A673 (cell line): Measurements from ENCODE around the gene FBXO34. TPM values are rescaled to one million over a fixed set of nuclear protein-coding genes. Genes with fewer than 3 reads are reported as not detected.
A peak's percentile ranks its signal among the peaks of the same experiment; 100 is the strongest.

Source experiments
- Bru-seq: library from RNA; stranded (reverse); fragments of 400-500 nt; gene quantifications from one replicate; lab custom pipeline; 2021; lab: Mats Ljungman, UMichigan
- BruChase-seq, 2 experiments: library from RNA; stranded (reverse); fragments of 400-500 nt; gene quantifications; one replicate each; lab custom pipeline; 2021; lab: Mats Ljungman, UMichigan
- BruUV-seq: library from RNA; stranded (reverse); fragments of 400-500 nt; replicated peaks from 2 replicates; lab custom pipeline; 2021; lab: Mats Ljungman, UMichigan
- CTCF ChIA-PET: fragments of 300-600 bp; sonication (Branson Sonifier 250); formaldehyde crosslinking; loops from one replicate; lab custom pipeline; 2022; ENCODE audit warnings: antibody characterized with exemption; lab: Charles Lee
- POLR2A ChIA-PET: fragments of 300-600 bp; sonication (Branson Sonifier 250); formaldehyde crosslinking; loops from one replicate; lab custom pipeline; 2022; ENCODE audit warnings: antibody characterized with exemption; ENCODE audit not compliant: low non-redundant PET; lab: Charles Lee
- DNase-seq: peaks from one replicate; pipeline ENCODE4 v3.0.0-alpha.2; 2015; ENCODE audit warnings: low spot score
- H3K27ac ChIP-seq: fragments of 200-600 bp; sonication (generic); 2 replicates; pipeline ENCODE4 v1.5.1; 2016; ENCODE audit warnings: mixed run types, low read depth, mild to moderate bottlenecking, mixed read lengths, antibody characterized with exemption, low read length; ENCODE audit not compliant: poor library complexity, severe bottlenecking
- H3K27me3 ChIP-seq: fragments of 200-600 bp; sonication (generic); replicated peaks from 2 replicates; pipeline ENCODE4 v1.6.1; 2017; ENCODE audit warnings: mixed run types, low read depth, mild to moderate bottlenecking, mixed read lengths, antibody characterized with exemption, low read length; ENCODE audit not compliant: insufficient read depth, poor library complexity
- H3K36me3 ChIP-seq: fragments of 200-600 bp; sonication (generic); 2 replicates; pipeline ENCODE4 v1.6.1; 2016; ENCODE audit warnings: mixed run types, mild to moderate bottlenecking, mixed read lengths, antibody characterized with exemption, low read length; ENCODE audit not compliant: insufficient read depth, poor library complexity, severe bottlenecking
- H3K4me1 ChIP-seq: fragments of 200-600 bp; sonication (generic); 2 replicates; pipeline ENCODE4 v1.6.1; 2017; ENCODE audit warnings: mixed run types, mild to moderate bottlenecking, mixed read lengths, antibody characterized with exemption, low read length; ENCODE audit not compliant: insufficient read depth, poor library complexity, severe bottlenecking
- H3K4me3 ChIP-seq: fragments of 200-600 bp; sonication (generic); 2 replicates; pipeline ENCODE4 v1.5.1; 2016; ENCODE audit warnings: low read depth, mixed run types, mild to moderate bottlenecking, mixed read lengths, low read length; ENCODE audit not compliant: poor library complexity, severe bottlenecking
- H3K9me3 ChIP-seq: fragments of 200-600 bp; sonication (generic); 2 replicates; pipeline ENCODE4 v1.6.1; 2016; ENCODE audit warnings: mixed run types, low read depth, mild to moderate bottlenecking, mixed read lengths, antibody characterized with exemption, low read length; ENCODE audit not compliant: poor library complexity, severe bottlenecking
- CTCF ChIP-seq: fragments of 300-800, 200-600 bp; sonication (generic); conservative IDR thresholded peaks from 2 replicates; pipeline ENCODE4 v1.5.1; 2017; ENCODE audit warnings: low read depth, mild to moderate bottlenecking, antibody characterized with exemption, low read length, moderate library complexity, mixed read lengths
- EZH2 ChIP-seq: fragments of 200-600 bp; sonication (generic); IDR thresholded peaks from 2 replicates; pipeline ENCODE4 v1.6.1; 2017; ENCODE audit warnings: borderline replicate concordance, low read depth, mild to moderate bottlenecking, mixed read lengths, antibody characterized with exemption, low read length; ENCODE audit not compliant: poor library complexity, severe bottlenecking
- intact Hi-C: fragments of 100-400 bp; cut with micrococcal nuclease; formaldehyde crosslinking; loops from one replicate; pipeline ENCODE4 v1.10.0; 2022; ENCODE audit not compliant: unreplicated experiment
- long read RNA-seq: library from polyadenylated mRNA; stranded (forward); transcript quantifications from one replicate; pipeline ENCODE4 v2.0.0, GENCODE V29; 2022
- total RNA-seq: library from RNA; stranded (reverse); gene quantifications from 2 replicates; pipeline ENCODE4 v1.2.3, GENCODE V29; 2021

The FBXO34 gene
- total RNA-seq (20.9 and 21.4 TPM in 2 replicates), Bru-seq, nascent RNA (percentile 84 among the genes with signal in this experiment), BruChase-seq, experiment 1, labeled RNA remaining after a 2-hour chase (percentile 83 among the genes with signal in this experiment), BruChase-seq, experiment 2, labeled RNA remaining after a 6-hour chase (percentile 79 among the genes with signal in this experiment)
- long read RNA-seq, transcript FBXO34-201 (2 exons, 3,464 nt): major isoform, 44 of 48 reads
- long read RNA-seq, partial matches to known transcripts: 0 of 48 reads
- long read RNA-seq, other reads (novel, unspliced or antisense): 4 of 48 reads

- no peaks in the 10 kb centered on the region for H3K27me3 ChIP-seq
- BruUV-seq: no TSS peak
- intact Hi-C loops: loop anchor here (1.0 kb wide), 1 partner anchor 83 kb away; no protein-coding TSS in a partner anchor
- ChIA-PET CTCF (interaction anchor here (0.6 to 1.4 kb wide), 4 partner anchors 13 to 84 kb away, joined by 3 to 5 read pairs (median 4); no protein-coding TSS in a partner anchor), POLR2A (interaction anchor here (1.1 kb wide), 1 partner anchor 84 kb away, joined by 4 read pairs; no protein-coding TSS in a partner anchor)
- H3K4me1 ChIP-seq: peaks cover 24% of the 10 kb centered on the region
- TF ChIP-seq CTCF (peak; percentile 100), EZH2 (no peak)
- peak; percentile 99 for DNase-seq
- H3K36me3 ChIP-seq: no peaks in the 10 kb centered on the region
- no peaks in the 10 kb centered on the region for H3K9me3 ChIP-seq
- H3K27ac ChIP-seq: peak within 1 kb of the TSS; percentile 89
- H3K4me3 ChIP-seq: peak within 1 kb of the TSS; percentile 94
Measured at GRCh38 chr14:55270832-55271571, at the start of gene FBXO34. Gene FBXO34 (plus strand): TSS chr14:55271421. CDS start chr14:55350391, 78,970 bp downstream.

GRCh38 chr14:55221968-55222367, 49.3 kb upstream of the FBXO34 start:
- intact Hi-C loops: no loop called here
- CTCF ChIA-PET: no interaction called here
- POLR2A ChIA-PET: no interaction called here

DNA sequence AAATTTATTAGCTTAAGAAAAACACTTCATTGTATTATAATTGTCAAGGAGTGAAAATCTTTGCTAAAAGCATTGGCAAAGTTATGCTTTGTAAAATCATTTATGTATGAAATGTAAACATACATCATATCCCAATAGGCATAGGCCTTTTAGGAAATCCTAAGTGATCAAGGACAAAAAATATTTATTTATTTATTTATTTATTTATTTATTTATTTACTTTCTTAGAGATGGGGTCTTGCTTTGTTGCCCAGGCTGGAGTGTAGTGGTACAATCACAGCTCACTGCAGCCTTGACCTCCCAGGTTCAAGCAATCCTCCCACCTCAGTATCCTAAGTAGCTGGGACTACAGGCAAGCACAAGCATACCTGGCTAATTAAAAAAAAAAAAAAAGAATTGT, 47.9 kb upstream of the FBXO34 start:
- POLR2A ChIA-PET: no interaction called here
- BruUV-seq: no TSS peak
- TF ChIP-seq EZH2 (no peak), CTCF (no peak)
- no peak for DNase-seq
- H3K4me3 ChIP-seq: no peak overlapping the region
- no peaks in the 10 kb centered on the region for H3K9me3 ChIP-seq
- no peaks in the 10 kb centered on the region for H3K36me3 ChIP-seq
- no peaks in the 10 kb centered on the region for H3K27me3 ChIP-seq
- H3K27ac ChIP-seq: no peak overlapping the region
- intact Hi-C loops: no loop called here
- CTCF ChIA-PET: interaction anchor here (0.6 to 0.9 kb wide), 2 partner anchors 10 to 23 kb away, joined by 3 to 6 read pairs; no protein-coding TSS in a partner anchor
- no peaks in the 10 kb centered on the region for H3K4me1 ChIP-seq

More at GRCh38 chr14:55221968-55222367, 49.3 kb upstream of the FBXO34 start:
- Histone ChIP-seq H3K9me3 (no peaks in the 10 kb centered on the region), H3K27me3 (no peaks in the 10 kb centered on the region), H3K4me1 (no peaks in the 10 kb centered on the region), H3K36me3 (no peaks in the 10 kb centered on the region), H3K27ac (no peak overlapping the region), H3K4me3 (no peak overlapping the region)
- no peak for TF ChIP-seq EZH2
- no TSS peak for BruUV-seq
- no peak for DNase-seq
